ENCODE results near the gene ERFE. TPM values are rescaled to one million over a fixed set of nuclear protein-coding genes. Genes with fewer than 3 reads are reported as not detected.
"Not testable (repeated sequence)": the region's sequence is repeated elsewhere in the genome, so short reads cannot be mapped to it uniquely, and the experiment has no call there.

Gene ERFE
- total RNA-seq, 2 experiments from 2014 or later = not detected

- ChIA-PET POLR2A (no interaction called here), CTCF (no interaction called here)
- no peak overlapping the region for H3K27ac Mint-ChIP-seq
- no peaks in the 10 kb centered on the region for H3K9me3 Mint-ChIP-seq
- DNase-seq = no peak
- peaks cover 3% of the 10 kb centered on the region for H3K4me1 Mint-ChIP-seq (ENCODE audit: low read depth)
- H3K27me3 Mint-ChIP-seq = peaks cover 12% of the 10 kb centered on the region
- no peak overlapping the region for H3K4me3 Mint-ChIP-seq
- peaks cover 6% of the 10 kb centered on the region for H3K36me3 Mint-ChIP-seq
- intact Hi-C loops (cut with micrococcal nuclease) = no loop called here
Measured at GRCh38 chr2:238166391-238167343, 7.9 kb downstream of the ERFE start.

GRCh38 chr2:238167344-238167715 lies 8.6 kb downstream of the ERFE start:
- H3K27ac Mint-ChIP-seq = no peak overlapping the region
- peaks cover 6% of the 10 kb centered on the region for H3K36me3 Mint-ChIP-seq
- POLR2A ChIA-PET = no interaction called here
- CTCF ChIA-PET = interaction anchor here (1.2 kb wide), 1 partner anchor 8 kb away, joined by 4 read pairs; the partner anchor contains the start of gene ERFE
- no peak for DNase-seq
- H3K4me3 Mint-ChIP-seq = no peak overlapping the region
- intact Hi-C loops (cut with micrococcal nuclease) = no loop called here
- H3K4me1 Mint-ChIP-seq (ENCODE audit: low read depth) = peaks cover 3% of the 10 kb centered on the region
- peaks cover 12% of the 10 kb centered on the region for H3K27me3 Mint-ChIP-seq
- H3K9me3 Mint-ChIP-seq = no peaks in the 10 kb centered on the region

- H3K36me3 Mint-ChIP-seq = peaks cover 11% of the 10 kb centered on the region
Measured at GRCh38 chr2:238167761-238168160, 9.0 kb downstream of the ERFE start.

DNA sequence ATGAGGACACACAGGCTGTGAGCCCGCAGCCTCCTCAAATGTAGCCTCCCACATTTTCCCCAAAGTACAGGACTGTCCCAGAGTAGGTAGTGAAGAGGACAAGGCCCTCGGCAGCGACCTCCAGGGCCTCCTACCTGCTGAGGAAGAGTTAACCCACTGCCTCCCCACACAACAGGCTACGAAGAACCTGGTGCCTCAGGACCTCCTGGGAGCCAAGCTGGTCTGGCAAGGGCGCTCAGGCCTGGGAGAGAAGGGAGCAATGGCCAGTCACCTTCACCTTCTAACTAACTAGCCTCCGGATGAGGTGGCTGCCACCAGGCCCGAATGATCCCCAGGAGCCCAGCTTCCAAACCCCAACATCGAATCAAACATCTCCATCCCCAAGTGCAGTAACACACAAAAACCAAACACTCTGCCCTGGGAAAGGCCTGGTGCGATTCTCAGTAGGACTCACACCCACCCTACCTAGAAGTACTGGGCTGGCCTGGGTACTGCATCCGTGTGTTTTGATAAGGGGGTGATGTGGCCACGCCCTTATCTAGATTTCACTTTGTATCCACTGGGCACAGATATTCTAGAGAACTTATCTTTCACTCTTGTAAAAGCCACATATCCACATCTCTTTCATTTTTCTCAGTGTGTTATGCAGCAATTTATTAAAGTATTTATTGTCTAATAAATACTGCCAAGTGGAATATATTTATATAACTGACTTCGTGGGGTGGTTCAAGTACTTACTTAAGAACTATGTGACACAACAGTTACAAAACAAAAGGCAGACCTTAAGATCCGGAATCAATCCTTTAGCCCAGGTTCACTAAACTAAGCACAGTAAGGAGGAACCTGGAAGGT lies 9.7 kb downstream of the ERFE start:
- intact Hi-C loops (cut with micrococcal nuclease) = no loop called here
- Mint-ChIP-seq H3K36me3 (peaks cover 17% of the 10 kb centered on the region), H3K4me1 (ENCODE audit: low read depth) (peaks cover 3% of the 10 kb centered on the region), H3K4me3 (no peak overlapping the region), H3K27me3 (peaks cover 12% of the 10 kb centered on the region), H3K9me3 (no peaks in the 10 kb centered on the region), H3K27ac (no peak overlapping the region)
- no peak for DNase-seq
- ChIA-PET CTCF (interaction anchor here (1.2 kb wide), 1 partner anchor 9 kb away, joined by 4 read pairs; the partner anchor contains the start of gene ERFE), POLR2A (no interaction called here)

More at GRCh38 chr2:238167761-238168160, 9.0 kb downstream of the ERFE start:
- Mint-ChIP-seq H3K4me3 (no peak overlapping the region), H3K27ac (no peak overlapping the region), H3K4me1 (ENCODE audit: low read depth) (peaks cover 3% of the 10 kb centered on the region), H3K27me3 (peaks cover 12% of the 10 kb centered on the region), H3K9me3 (no peaks in the 10 kb centered on the region)
- intact Hi-C loops (cut with micrococcal nuclease) = no loop called here
- no peak for DNase-seq
- ChIA-PET CTCF (interaction anchor here (1.2 kb wide), 1 partner anchor 9 kb away, joined by 4 read pairs; the partner anchor contains the start of gene ERFE), POLR2A (no interaction called here)

DNA sequence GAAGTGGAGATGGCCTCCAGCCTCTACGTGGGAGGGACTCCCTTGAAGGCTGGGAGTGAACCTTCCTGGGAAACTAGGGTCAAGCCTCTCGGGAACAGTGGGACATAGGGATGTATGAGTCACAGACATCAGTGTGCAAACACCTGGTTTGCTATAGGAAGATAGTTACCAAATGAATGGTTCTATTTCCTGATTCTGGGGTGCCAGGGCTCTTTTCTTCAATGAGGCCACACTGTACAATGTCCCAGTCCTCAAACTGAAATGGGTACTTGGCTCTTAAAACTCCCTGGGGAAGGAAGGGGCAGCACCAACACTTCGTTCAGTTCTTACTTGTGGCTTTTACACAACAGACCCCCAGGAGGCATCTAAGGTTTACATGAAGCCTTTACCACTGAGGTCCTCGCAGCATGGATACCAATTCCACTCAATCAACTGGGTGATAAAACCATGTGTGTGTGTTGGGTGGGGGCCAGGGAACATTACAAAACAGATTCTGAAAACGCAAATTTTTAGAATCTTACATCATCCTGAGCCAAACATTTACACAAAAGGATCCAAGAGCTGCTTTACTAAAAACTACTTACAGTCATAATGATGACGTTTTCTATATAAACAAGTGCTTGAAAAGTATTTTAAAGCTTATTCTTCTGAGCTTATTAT lies 10.4 kb downstream of the ERFE start:
- Mint-ChIP-seq H3K4me3 (no peak overlapping the region), H3K9me3 (no peaks in the 10 kb centered on the region), H3K4me1 (ENCODE audit: low read depth) (peaks cover 3% of the 10 kb centered on the region), H3K27me3 (peaks cover 12% of the 10 kb centered on the region), H3K27ac (no peak overlapping the region), H3K36me3 (peaks cover 21% of the 10 kb centered on the region)
- no peak for DNase-seq
- CTCF ChIA-PET = no interaction called here
- POLR2A ChIA-PET = no interaction called here
- intact Hi-C loops (cut with micrococcal nuclease) = no loop called here

DNA sequence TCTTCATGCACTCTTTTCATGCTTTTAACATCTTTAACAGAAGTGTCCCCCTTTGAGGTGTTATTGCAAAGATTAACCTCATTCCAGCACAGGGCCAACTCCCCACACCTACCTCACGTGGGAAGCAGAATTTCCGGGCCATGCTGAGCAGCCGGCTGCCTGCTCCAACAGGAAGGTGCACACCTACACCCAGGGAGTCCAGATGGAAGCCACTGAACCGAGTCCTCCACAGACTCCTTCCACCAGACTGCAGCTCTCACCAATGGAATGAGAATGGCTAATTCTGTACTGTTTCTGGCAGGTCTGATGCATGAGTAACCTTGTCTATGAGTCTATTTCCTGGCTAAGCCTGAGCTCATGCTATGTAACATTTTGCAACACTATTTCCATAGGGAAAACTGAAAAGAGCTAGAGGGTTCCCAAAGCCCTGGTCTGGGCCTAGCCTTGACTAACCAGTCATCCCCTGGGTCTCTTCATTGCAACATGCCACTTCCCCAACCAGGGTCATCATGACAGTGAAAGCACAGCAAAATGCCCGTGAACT lies 11.0 kb downstream of the ERFE start:
- Mint-ChIP-seq H3K9me3 (no peaks in the 10 kb centered on the region), H3K4me3 (no peak overlapping the region), H3K36me3 (peaks cover 25% of the 10 kb centered on the region), H3K27me3 (peaks cover 8% of the 10 kb centered on the region), H3K4me1 (ENCODE audit: low read depth) (peaks cover 2% of the 10 kb centered on the region), H3K27ac (peak overlapping the region; percentile 25)
- CTCF ChIA-PET = no interaction called here
- POLR2A ChIA-PET = no interaction called here
- DNase-seq = no peak
- intact Hi-C loops (cut with micrococcal nuclease) = no loop called here

DNA sequence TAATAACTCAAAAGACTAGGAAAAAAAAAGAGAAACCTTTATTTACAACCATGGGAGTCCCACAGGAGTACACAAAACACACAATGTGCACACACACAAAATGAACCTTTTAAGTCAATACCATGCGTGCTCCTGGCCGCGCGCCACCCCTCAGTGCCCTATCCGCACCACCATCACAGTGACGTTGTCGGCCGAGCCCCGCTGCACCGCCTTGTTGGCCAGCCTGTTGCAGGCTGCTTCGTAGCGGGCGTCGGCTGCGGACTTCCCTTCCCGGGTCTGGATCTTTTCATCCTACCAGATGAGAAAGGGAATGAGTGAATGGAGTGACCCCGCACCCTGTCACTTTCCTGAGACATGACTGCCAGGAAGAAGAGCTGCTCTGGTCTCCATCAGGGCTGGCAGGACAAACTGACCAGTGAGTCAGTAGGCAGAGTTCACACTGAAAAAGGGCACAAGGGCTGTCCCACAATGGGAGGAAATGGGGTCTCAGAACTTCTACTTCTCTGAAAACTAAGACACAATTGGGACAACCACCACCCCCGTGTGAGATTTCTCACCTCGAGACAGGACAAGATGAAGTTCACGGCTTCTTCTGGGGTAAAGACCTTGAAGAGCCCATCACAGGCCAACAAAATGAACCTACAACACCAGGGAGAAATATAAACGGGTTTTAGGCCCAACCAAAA lies 11.8 kb downstream of the ERFE start:
- Mint-ChIP-seq H3K9me3 (no peaks in the 10 kb centered on the region), H3K36me3 (peaks cover 28% of the 10 kb centered on the region), H3K4me3 (no peak overlapping the region), H3K27ac (no peak overlapping the region), H3K4me1 (ENCODE audit: low read depth) (no peaks in the 10 kb centered on the region), H3K27me3 (peaks cover under 1% of the 10 kb centered on the region)
- intact Hi-C loops (cut with micrococcal nuclease) = no loop called here
- CTCF ChIA-PET = no interaction called here
- DNase-seq = no peak
- POLR2A ChIA-PET = no interaction called here

GRCh38 chr2:238171072-238171431 lies 12.3 kb downstream of the ERFE start:
- H3K4me1 Mint-ChIP-seq (ENCODE audit: low read depth); DNase-seq; H3K9me3 Mint-ChIP-seq; CTCF ChIA-PET; H3K27ac Mint-ChIP-seq; POLR2A ChIA-PET; H3K27me3 Mint-ChIP-seq; H3K4me3 Mint-ChIP-seq; intact Hi-C loops (cut with micrococcal nuclease): not testable (repeated sequence)
- peaks cover 28% of the 10 kb centered on the region for H3K36me3 Mint-ChIP-seq

DNA sequence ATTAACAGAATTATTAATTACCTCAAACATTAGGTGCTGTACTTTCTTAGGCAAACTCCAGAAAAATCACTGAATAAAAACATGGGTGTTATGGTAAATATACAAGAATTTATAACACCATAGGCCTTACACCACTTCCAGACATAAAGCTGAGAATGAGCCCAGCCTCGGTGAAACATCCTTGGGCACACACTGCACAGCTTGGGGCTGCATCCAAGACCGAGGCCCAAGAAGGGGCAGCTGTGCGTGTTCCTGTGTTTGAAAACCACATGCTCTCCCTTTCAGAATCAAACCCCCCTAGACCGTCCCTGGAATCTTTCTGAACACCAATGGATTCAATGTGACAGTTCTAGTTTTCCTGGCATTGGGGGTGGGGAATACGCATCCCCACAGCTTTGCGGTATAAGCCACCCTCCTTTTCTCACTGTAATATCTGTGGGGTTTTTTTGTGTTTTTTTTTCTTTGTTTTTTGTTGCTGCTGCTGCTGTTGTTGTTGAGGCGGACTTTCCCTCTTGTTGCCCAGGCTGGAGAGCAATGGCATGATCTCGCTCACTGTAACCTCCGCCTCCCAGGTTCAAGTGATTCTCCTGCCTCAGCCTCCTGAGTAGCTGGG lies 12.9 kb downstream of the ERFE start:
- CTCF ChIA-PET = no interaction called here
- no peaks in the 10 kb centered on the region for H3K9me3 Mint-ChIP-seq
- H3K27me3 Mint-ChIP-seq = no peaks in the 10 kb centered on the region
- intact Hi-C loops (cut with micrococcal nuclease) = no loop called here
- no peaks in the 10 kb centered on the region for H3K4me1 Mint-ChIP-seq (ENCODE audit: low read depth)
- POLR2A ChIA-PET = no interaction called here
- no peak overlapping the region for H3K4me3 Mint-ChIP-seq
- peaks cover 31% of the 10 kb centered on the region for H3K36me3 Mint-ChIP-seq
- H3K27ac Mint-ChIP-seq = no peak overlapping the region
- DNase-seq = no peak

DNA sequence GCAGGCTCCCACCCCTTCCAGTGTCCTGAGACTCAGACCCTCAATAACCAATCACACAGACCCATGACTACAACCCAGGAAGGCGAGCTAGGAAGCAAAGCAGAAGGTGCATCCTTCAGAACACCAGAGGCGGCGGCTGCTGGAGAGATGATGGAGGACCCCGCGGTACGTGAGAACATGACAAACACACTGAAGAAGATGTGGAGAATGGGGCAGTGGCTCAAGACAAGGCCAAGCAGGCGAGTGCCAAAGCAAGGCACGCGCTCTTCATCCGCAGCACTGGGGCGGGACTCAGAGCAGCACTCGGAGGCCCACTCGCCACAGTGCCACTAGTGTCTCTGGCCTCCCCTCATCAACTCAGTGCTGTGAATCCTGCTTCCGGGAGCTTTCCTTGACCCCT lies 13.7 kb downstream of the ERFE start:
- Mint-ChIP-seq H3K36me3 (peaks cover 37% of the 10 kb centered on the region), H3K27me3 (no peaks in the 10 kb centered on the region), H3K4me3 (no peak overlapping the region), H3K27ac (peak overlapping the region; percentile 49), H3K9me3 (no peaks in the 10 kb centered on the region), H3K4me1 (ENCODE audit: low read depth) (no peaks in the 10 kb centered on the region)
- ChIA-PET CTCF (no interaction called here), POLR2A (no interaction called here)
- intact Hi-C loops (cut with micrococcal nuclease) = no loop called here
- no peak for DNase-seq

GRCh38 chr2:238173692-238174091 lies 14.9 kb downstream of the ERFE start:
- Mint-ChIP-seq H3K4me1 (ENCODE audit: low read depth) (no peaks in the 10 kb centered on the region), H3K9me3 (no peaks in the 10 kb centered on the region), H3K4me3 (no peak overlapping the region), H3K27ac (no peak overlapping the region), H3K27me3 (no peaks in the 10 kb centered on the region), H3K36me3 (peaks cover 40% of the 10 kb centered on the region)
- intact Hi-C loops (cut with micrococcal nuclease) = no loop called here
- no peak for DNase-seq
- ChIA-PET CTCF (interaction anchor here (0.5 kb wide), 1 partner anchor 49 kb away, joined by 3 read pairs; no protein-coding TSS in a partner anchor), POLR2A (no interaction called here)
